HEK293 (cell line): ENCODE measurements around the gene SLC38A10.

Source experiments
- BCL11A ChIP-seq: fragments of 450-650 bp; formaldehyde crosslinking; IDR thresholded peaks from 2 replicates; pipeline ENCODE4 v1.5.1; 2016; ENCODE audit warnings: low read depth, missing biosample characterization, missing genetic modification characterization
- CTCF ChIP-seq: fragments of 450-650 bp; formaldehyde crosslinking; IDR thresholded peaks from 2 replicates; pipeline ENCODE4 v1.5.1; 2016; ENCODE audit warnings: missing biosample characterization, missing genetic modification characterization
- KLF10 ChIP-seq: fragments of 450-650 bp; IDR thresholded peaks from 2 replicates; pipeline ENCODE4 v1.5.1; 2018; ENCODE audit warnings: missing biosample characterization, mild to moderate bottlenecking, missing genetic modification characterization
- KLF9 ChIP-seq: fragments of 450-650 bp; formaldehyde crosslinking; IDR thresholded peaks from 2 replicates; pipeline ENCODE4 v1.5.1; 2016; ENCODE audit warnings: missing biosample characterization, missing genetic modification characterization, low read depth
- ZNF274 ChIP-seq, 2 experiments: fragments of 200-500 bp in 1 of 2; fragments of 450-650 bp in 1 of 2; sonication (Bioruptor generic) in 1 of 2; formaldehyde crosslinking in 1 of 2; IDR thresholded peaks; 2 replicates each; pipeline versions ENCODE4 v1.5.1 to v1.6.1; 2014 to 2016; ENCODE audit warnings: borderline replicate concordance in 1 of 2, inconsistent platforms in 1 of 2, low read length in 1 of 2, missing biosample characterization in 1 of 2, missing genetic modification characterization in 1 of 2
- ZNF513 ChIP-seq: fragments of 450-650 bp; IDR thresholded peaks from 2 replicates; pipeline ENCODE4 v1.5.1; 2018; ENCODE audit warnings: missing biosample characterization, missing genetic modification characterization
- ZNF777 ChIP-seq: fragments of 450-650 bp; formaldehyde crosslinking; IDR thresholded peaks from 2 replicates; pipeline ENCODE4 v1.5.1; 2017; ENCODE audit warnings: missing biosample characterization, missing genetic modification characterization, borderline replicate concordance
- ZNF830 ChIP-seq: fragments of 450-650 bp; IDR thresholded peaks from 2 replicates; pipeline ENCODE4 v1.5.0; 2018; ENCODE audit warnings: missing biosample characterization, missing genetic modification characterization, low read depth, mild to moderate bottlenecking, moderate library complexity
- ZXDB ChIP-seq: fragments of 450-650 bp; formaldehyde crosslinking; IDR thresholded peaks from 2 replicates; pipeline ENCODE4 v1.5.1; 2016; ENCODE audit warnings: missing biosample characterization, missing genetic modification characterization

GRCh38 chr17:81260641-81261040 lies 34.5 kb downstream of the SLC38A10 start:
- TF ChIP-seq BCL11A (tag by site-specific recombination) (no peak), ZXDB (no peak), CTCF (no peak), ZNF274 (IDR thresholded peaks at IDR 0.05; ENCODE audit: low read length) (no peak), ZNF274 (tag by site-specific recombination; IDR thresholded peaks at IDR 0.05; ENCODE audit: borderline replicate concordance) (no peak), KLF10 (tag by site-specific recombination) (no peak), ZNF777 (tag by site-specific recombination) (no peak), ZNF830 (tag by site-specific recombination) (no peak), KLF9 (no peak), ZNF513 (tag by site-specific recombination) (no peak)
